Activated naive CD4-positive, alpha-beta T cell treated with Interleukin-2 at 50 U/mL for 16 hours (primary cell): ENCODE results near the gene PIAS1.
"Not testable (repeated sequence)": the region's sequence is repeated elsewhere in the genome, so short reads cannot be mapped to it uniquely, and the experiment has no call there.

Experiments used
- DNase-seq: peaks from one replicate; pipeline ENCODE4 v3.0.0-alpha.2; 2020

The PIAS1 gene

GRCh38 chr15:68187559-68187958 lies 133.4 kb downstream of the PIAS1 start:
- no peak for DNase-seq

- no peak for DNase-seq
These were observed 134.5 kb downstream of the PIAS1 start for GRCh38 chr15:68188647-68189046.

GRCh38 chr15:68190048-68190447 lies 135.9 kb downstream of the PIAS1 start:
- DNase-seq, result no peak

- DNase-seq, result no peak
These were observed 137.4 kb downstream of the PIAS1 start for GRCh38 chr15:68191555-68191954.

GRCh38 chr15:68192117-68192516 lies 138.0 kb downstream of the PIAS1 start:
- DNase-seq, result no peak

- DNase-seq, result no peak
These were observed 138.8 kb downstream of the PIAS1 start for GRCh38 chr15:68192804-68193486.

- no peak for DNase-seq
These were observed 141.4 kb downstream of the PIAS1 start for GRCh38 chr15:68195336-68196112.

- no peak for DNase-seq
These were observed 142.5 kb downstream of the PIAS1 start for GRCh38 chr15:68196445-68197169.

- DNase-seq, result no peak
These were observed 143.0 kb downstream of the PIAS1 start for GRCh38 chr15:68197170-68197492.

- DNase-seq, result no peak
These were observed 143.7 kb downstream of the PIAS1 start for GRCh38 chr15:68197661-68198437.

GRCh38 chr15:68199340-68199739 lies 145.2 kb downstream of the PIAS1 start:
- DNase-seq, result no peak

GRCh38 chr15:68200016-68200861 lies 146.1 kb downstream of the PIAS1 start:
- DNase-seq, result no peak

- DNase-seq, result no peak
These were observed 147.2 kb downstream of the PIAS1 start for GRCh38 chr15:68201153-68201878.

GRCh38 chr15:68201879-68202261 lies 147.8 kb downstream of the PIAS1 start:
- no peak for DNase-seq

GRCh38 chr15:68202994-68203393 lies 148.9 kb downstream of the PIAS1 start:
- not testable (repeated sequence) for DNase-seq

GRCh38 chr15:68203486-68203885 lies 149.4 kb downstream of the PIAS1 start:
- no peak for DNase-seq

- DNase-seq, result no peak
These were observed 149.8 kb downstream of the PIAS1 start for GRCh38 chr15:68203956-68204355.

GRCh38 chr15:68204361-68204760 lies 150.2 kb downstream of the PIAS1 start:
- no peak for DNase-seq

- no peak for DNase-seq
These were observed 150.9 kb downstream of the PIAS1 start, which contains the start of gene CALML4 for GRCh38 chr15:68204776-68205557. CALML4 (minus strand) TSS chr15:68205332; CDS start chr15:68205247, 85 bp downstream.

GRCh38 chr15:68205558-68205944 lies 151.4 kb downstream of the PIAS1 start:
- DNase-seq, result no peak
